ENCODE results near the gene OR5A2.
"Not testable (repeated sequence)": the region's sequence is repeated elsewhere in the genome, so short reads cannot be mapped to it uniquely, and the experiment has no call there.

Gene OR5A2

DNA sequence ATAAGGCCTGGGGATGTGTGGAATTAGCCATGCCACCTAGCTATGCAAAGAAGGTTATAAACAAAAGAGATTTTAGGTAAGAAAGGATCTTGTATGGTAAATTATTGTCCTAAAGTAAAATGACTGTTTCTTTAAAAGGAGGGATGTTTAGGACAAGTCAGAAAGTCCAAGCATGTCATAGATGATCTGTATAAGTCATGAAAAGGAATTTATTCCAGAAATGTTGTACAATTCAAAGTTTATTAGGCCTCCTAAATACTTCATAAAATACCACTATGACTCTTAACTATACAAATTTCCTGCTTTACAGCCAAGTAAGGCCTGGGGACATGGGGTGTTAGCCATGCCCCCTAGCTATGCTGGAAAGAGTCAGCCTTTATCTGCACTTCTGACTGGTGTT lies 22.7 kb downstream of the OR5A2 start:
- H3K4me3 ChIP-seq (ENCODE audit: low read depth, low read length), result no peak overlapping the region
- CTCF ChIA-PET, result no interaction called here
- POLR2A ChIA-PET, result no interaction called here
- no peak for DNase-seq (ENCODE audit: low read depth, low spot score)
- TF ChIP-seq, protein P1, sequence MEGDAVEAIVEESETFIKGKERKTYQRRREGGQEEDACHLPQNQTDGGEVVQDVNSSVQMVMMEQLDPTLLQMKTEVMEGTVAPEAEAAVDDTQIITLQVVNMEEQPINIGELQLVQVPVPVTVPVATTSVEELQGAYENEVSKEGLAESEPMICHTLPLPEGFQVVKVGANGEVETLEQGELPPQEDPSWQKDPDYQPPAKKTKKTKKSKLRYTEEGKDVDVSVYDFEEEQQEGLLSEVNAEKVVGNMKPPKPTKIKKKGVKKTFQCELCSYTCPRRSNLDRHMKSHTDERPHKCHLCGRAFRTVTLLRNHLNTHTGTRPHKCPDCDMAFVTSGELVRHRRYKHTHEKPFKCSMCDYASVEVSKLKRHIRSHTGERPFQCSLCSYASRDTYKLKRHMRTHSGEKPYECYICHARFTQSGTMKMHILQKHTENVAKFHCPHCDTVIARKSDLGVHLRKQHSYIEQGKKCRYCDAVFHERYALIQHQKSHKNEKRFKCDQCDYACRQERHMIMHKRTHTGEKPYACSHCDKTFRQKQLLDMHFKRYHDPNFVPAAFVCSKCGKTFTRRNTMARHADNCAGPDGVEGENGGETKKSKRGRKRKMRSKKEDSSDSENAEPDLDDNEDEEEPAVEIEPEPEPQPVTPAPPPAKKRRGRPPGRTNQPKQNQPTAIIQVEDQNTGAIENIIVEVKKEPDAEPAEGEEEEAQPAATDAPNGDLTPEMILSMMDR (IDR thresholded peaks at IDR 0.05; ENCODE audit: insufficient read depth, low read length, missing control alignments), result no peak

GRCh38 chr11:59401262-59401552 lies 25.0 kb downstream of the OR5A2 start:
- TF ChIP-seq, protein P1 (IDR thresholded peaks at IDR 0.05; ENCODE audit: insufficient read depth, low read length, missing control alignments), result no peak
- no peak for DNase-seq (ENCODE audit: low read depth, low spot score)
- ChIA-PET POLR2A (no interaction called here), CTCF (interaction anchor here (1.6 kb wide), 1 partner anchor 9 kb away, joined by 3 read pairs; no protein-coding TSS in a partner anchor)
- H3K4me3 ChIP-seq (ENCODE audit: low read depth, low read length), result no peak overlapping the region

- TF ChIP-seq, protein P1 (IDR thresholded peaks at IDR 0.05; ENCODE audit: insufficient read depth, low read length, missing control alignments), result no peak
- POLR2A ChIA-PET, result no interaction called here
- no peak for DNase-seq (ENCODE audit: low read depth, low spot score)
- no peak overlapping the region for H3K4me3 ChIP-seq (ENCODE audit: low read depth, low read length)
- CTCF ChIA-PET, result no interaction called here
These were observed 25.6 kb downstream of the OR5A2 start for GRCh38 chr11:59400461-59401261.

- TF ChIP-seq, protein P1 (IDR thresholded peaks at IDR 0.05; ENCODE audit: insufficient read depth, low read length, missing control alignments), result no peak
- DNase-seq (ENCODE audit: low read depth, low spot score), result no peak
- CTCF ChIA-PET, result no interaction called here
- POLR2A ChIA-PET, result no interaction called here
- H3K4me3 ChIP-seq (ENCODE audit: low read depth, low read length), result no peak overlapping the region
These were observed 32.0 kb downstream of the OR5A2 start for GRCh38 chr11:59394186-59394585.

DNA sequence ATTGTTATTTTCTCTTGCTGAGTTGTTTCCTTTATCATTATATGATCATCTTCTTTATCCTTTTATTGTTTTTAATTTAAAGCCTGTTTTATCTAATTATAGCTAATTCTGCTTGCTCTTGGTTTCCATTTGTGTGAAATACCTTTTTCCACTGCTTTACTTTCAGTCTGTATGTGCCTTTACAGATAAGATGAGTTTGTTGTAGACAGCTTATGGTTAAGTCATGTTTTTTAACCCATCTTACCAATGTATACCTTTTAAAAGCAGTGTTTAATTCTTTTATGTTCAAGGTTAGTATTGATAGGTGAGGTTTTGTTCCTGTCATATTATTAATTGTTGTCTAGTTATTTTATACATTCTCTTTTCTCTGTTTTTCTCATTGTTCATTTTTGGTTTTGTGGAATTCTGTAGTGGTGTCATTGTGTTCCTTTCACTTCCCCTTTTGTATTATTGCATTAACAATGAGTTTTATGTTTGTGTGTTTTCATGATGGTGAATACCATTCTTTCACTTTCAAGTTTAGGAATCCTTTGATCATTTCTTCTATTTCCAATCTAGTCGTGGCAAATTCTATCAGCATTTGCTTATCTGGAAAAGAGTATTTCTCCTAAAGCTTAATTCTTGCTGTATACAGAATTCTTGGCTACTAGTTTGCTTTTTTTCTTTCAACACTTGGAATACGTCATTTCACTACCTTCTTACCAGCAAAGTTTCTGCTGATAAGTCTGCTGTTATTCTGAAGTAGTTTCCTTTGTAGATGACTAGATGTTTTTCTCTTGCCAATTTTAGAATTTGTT lies 45.8 kb downstream of the OR5A2 start:
- no peak for DNase-seq (ENCODE audit: low read depth, low spot score)
- CTCF ChIA-PET, result no interaction called here
- no peak overlapping the region for H3K4me3 ChIP-seq (ENCODE audit: low read depth, low read length)
- POLR2A ChIA-PET, result no interaction called here
- TF ChIP-seq, protein P1 (IDR thresholded peaks at IDR 0.05; ENCODE audit: insufficient read depth, low read length, missing control alignments), result no peak

DNA sequence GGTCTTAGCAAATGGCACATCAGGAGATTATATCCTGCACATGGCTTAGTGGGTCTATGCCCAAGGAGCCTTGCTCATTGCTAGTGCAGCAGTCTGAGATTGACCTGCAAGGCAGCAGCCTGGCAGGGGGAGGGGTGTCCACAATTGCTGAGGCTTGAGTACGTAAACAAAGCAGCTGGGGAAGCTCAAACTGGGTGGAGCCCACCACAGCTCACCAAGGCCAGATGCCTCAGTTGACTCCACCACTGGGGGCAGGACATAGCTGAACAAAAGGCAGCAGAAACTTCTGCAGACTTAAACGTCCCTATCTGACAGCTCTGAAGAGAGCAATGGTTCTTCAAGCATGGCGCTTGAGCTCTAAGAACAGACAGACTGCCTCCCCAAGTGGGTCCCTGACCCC lies 53.9 kb downstream of the OR5A2 start:
- CTCF ChIA-PET; DNase-seq (ENCODE audit: low read depth, low spot score); H3K4me3 ChIP-seq (ENCODE audit: low read depth, low read length); POLR2A ChIA-PET: not testable (repeated sequence)

Data from AG04449 (cell line).